T-helper 22 cell (primary cell): ENCODE measurements around the gene ZG16B.

ENCODE experiments used
- DNase-seq: peaks from one replicate; pipeline ENCODE4 v3.0.0-alpha.2; 2020; ENCODE audit warnings: low read depth

The ZG16B gene

GRCh38 chr16:2829501-2830354 lies at the start of gene ZG16B:
Gene ZG16B (plus strand): TSS chr16:2830303. CDS start chr16:2830442, 139 bp downstream.
- DNase-seq: no peak

- no peak for DNase-seq
These were observed 47.3 kb upstream of the ZG16B start for GRCh38 chr16:2782583-2783351.

- DNase-seq: no peak
These were observed 46.3 kb upstream of the ZG16B start for GRCh38 chr16:2783581-2784357.

GRCh38 chr16:2784358-2785100 lies 45.6 kb upstream of the ZG16B start:
- DNase-seq: no peak

GRCh38 chr16:2785101-2785991 lies 44.8 kb upstream of the ZG16B start:
- no peak for DNase-seq

- DNase-seq: no peak
These were observed 43.9 kb upstream of the ZG16B start for GRCh38 chr16:2786061-2786825.

- no peak for DNase-seq
These were observed 43.3 kb upstream of the ZG16B start for GRCh38 chr16:2786826-2787151.

GRCh38 chr16:2787406-2787805 lies 42.7 kb upstream of the ZG16B start, which contains the start of gene PRSS33:
Gene PRSS33 (minus strand): TSS chr16:2787560. CDS start chr16:2786547, 1,013 bp downstream.
- DNase-seq: no peak

GRCh38 chr16:2787961-2788360 lies 42.1 kb upstream of the ZG16B start:
- DNase-seq: no peak

GRCh38 chr16:2790631-2791030 lies 39.5 kb upstream of the ZG16B start:
- no peak for DNase-seq

- DNase-seq: no peak
These were observed 38.9 kb upstream of the ZG16B start for GRCh38 chr16:2791174-2791573.

GRCh38 chr16:2792940-2793339 lies 37.2 kb upstream of the ZG16B start:
- DNase-seq: no peak

GRCh38 chr16:2795395-2796143 lies 34.5 kb upstream of the ZG16B start:
- DNase-seq: no peak

GRCh38 chr16:2798723-2799204 lies 31.3 kb upstream of the ZG16B start:
- DNase-seq: no peak

GRCh38 chr16:2799205-2799858 lies 30.8 kb upstream of the ZG16B start:
- no peak for DNase-seq

GRCh38 chr16:2799859-2800226 lies 30.3 kb upstream of the ZG16B start:
- DNase-seq: no peak

GRCh38 chr16:2803545-2804195 lies 26.4 kb upstream of the ZG16B start:
- no peak for DNase-seq

GRCh38 chr16:2804728-2805127 lies 25.4 kb upstream of the ZG16B start:
- no peak for DNase-seq
